DOHH2 (cell line): Measurements from ENCODE around the gene PLEKHG7.

Experiments
- H3F3A ChIP-seq: fragments of 200-600 bp; sonication (generic), shearing (Covaris generic); 2 replicates; pipeline ENCODE4 v1.6.0; 2016; ENCODE audit warnings: antibody characterized with exemption, mild to moderate bottlenecking; ENCODE audit not compliant: control insufficient read depth, insufficient read depth
- H3K27ac ChIP-seq: fragments of 200-600 bp; sonication (generic); 2 replicates; pipeline ENCODE4 v1.5.1; 2014; ENCODE audit warnings: low read depth, mild to moderate bottlenecking, low read length, moderate library complexity
- H3K27me3 ChIP-seq: fragments of 200-600 bp; sonication (generic); 2 replicates; pipeline ENCODE4 v1.6.1; 2014; ENCODE audit warnings: mild to moderate bottlenecking, low read length, mixed read lengths; ENCODE audit not compliant: control insufficient read depth
- H3K36me3 ChIP-seq: fragments of 200-600 bp; sonication (generic); 2 replicates; pipeline ENCODE4 v1.6.1; 2014; ENCODE audit warnings: mild to moderate bottlenecking, low read length, moderate library complexity, mixed read lengths; ENCODE audit not compliant: control insufficient read depth
- H3K4me1 ChIP-seq: fragments of 200-600 bp; sonication (generic); 2 replicates; pipeline ENCODE4 v1.6.1; 2014; ENCODE audit warnings: mild to moderate bottlenecking, low read length, mixed read lengths; ENCODE audit not compliant: control insufficient read depth
- H3K4me2 ChIP-seq: fragments of 200-600 bp; sonication (generic); 2 replicates; pipeline ENCODE4 v1.6.0; 2014; ENCODE audit warnings: mild to moderate bottlenecking, low read length, moderate library complexity
- H3K4me3 ChIP-seq: fragments of 200-600 bp; sonication (generic); 2 replicates; pipeline ENCODE4 v1.5.1; 2014; ENCODE audit warnings: mild to moderate bottlenecking, low read length, mixed read lengths
- H3K79me2 ChIP-seq: fragments of 200-600 bp; sonication (generic); 2 replicates; pipeline ENCODE4 v1.6.1; 2014; ENCODE audit warnings: mild to moderate bottlenecking, low read length, mixed read lengths; ENCODE audit not compliant: control insufficient read depth
- H3K9me2 ChIP-seq: fragments of 200-600 bp; sonication (generic); replicated peaks from 2 replicates; pipeline ENCODE4 v1.6.1; 2014; ENCODE audit warnings: mild to moderate bottlenecking, low read length, mixed read lengths; ENCODE audit not compliant: control insufficient read depth
- H3K9me3 ChIP-seq: fragments of 200-600 bp; sonication (generic); 2 replicates; pipeline ENCODE4 v1.6.1; 2014; ENCODE audit warnings: antibody characterized with exemption, low read length, mixed read lengths; ENCODE audit not compliant: control insufficient read depth, insufficient read depth
- H4K20me1 ChIP-seq: fragments of 200-600 bp; sonication (generic); 2 replicates; pipeline ENCODE4 v1.6.0; 2014; ENCODE audit warnings: low read depth, mild to moderate bottlenecking, antibody characterized with exemption, low read length, moderate library complexity; ENCODE audit not compliant: control insufficient read depth, insufficient read depth
- CTCF ChIP-seq: fragments of 200-600 bp; sonication (generic); IDR thresholded peaks from one replicate; pipeline ENCODE4 v1.5.1; 2014; ENCODE audit warnings: antibody characterized with exemption, mild to moderate bottlenecking, low read depth, low read length; ENCODE audit not compliant: poor library complexity, severe bottlenecking
- EZH2phosphoT487 ChIP-seq: fragments of 200-600 bp; sonication (generic); IDR thresholded peaks from 2 replicates; pipeline ENCODE4 v1.6.1; 2017; ENCODE audit warnings: borderline replicate concordance, mild to moderate bottlenecking, antibody characterized with exemption, low read length, moderate library complexity, mixed read lengths

Gene PLEKHG7

GRCh38 chr12:92733661-92734060 is 30.9 kb downstream of the PLEKHG7 start:
- Histone ChIP-seq H3K79me2 (no peaks in the 10 kb centered on the region), H4K20me1 (no peaks in the 10 kb centered on the region), H3F3A (no peaks in the 10 kb centered on the region), H3K4me1 (no peaks in the 10 kb centered on the region), H3K27ac (no peak overlapping the region), H3K4me3 (no peak overlapping the region), H3K36me3 (no peaks in the 10 kb centered on the region), H3K27me3 (peaks cover 5% of the 10 kb centered on the region; the same call in 1 of the 2 replicates), H3K4me2 (no peak overlapping the region), H3K9me3 (no peaks in the 10 kb centered on the region), H3K9me2 (no peaks in the 10 kb centered on the region)
- TF ChIP-seq CTCF (no peak), EZH2phosphoT487 (no peak)

- no peaks in the 10 kb centered on the region for H4K20me1 ChIP-seq
- no peaks in the 10 kb centered on the region for H3F3A ChIP-seq
- H3K9me2 ChIP-seq, result no peaks in the 10 kb centered on the region
- no peaks in the 10 kb centered on the region for H3K79me2 ChIP-seq
- H3K4me1 ChIP-seq, result no peaks in the 10 kb centered on the region
- peaks cover 5% of the 10 kb centered on the region; the same call in 1 of the 2 replicates for H3K27me3 ChIP-seq
- no peaks in the 10 kb centered on the region for H3K36me3 ChIP-seq
- TF ChIP-seq EZH2phosphoT487 (no peak), CTCF (no peak)
- no peak overlapping the region for H3K27ac ChIP-seq
- H3K4me2 ChIP-seq, result no peak overlapping the region
- no peaks in the 10 kb centered on the region for H3K9me3 ChIP-seq
- no peak overlapping the region for H3K4me3 ChIP-seq
These were observed 32.4 kb downstream of the PLEKHG7 start for GRCh38 chr12:92735131-92735721.

GRCh38 chr12:92736605-92737004 is 33.8 kb downstream of the PLEKHG7 start:
- no peaks in the 10 kb centered on the region for H3K36me3 ChIP-seq
- no peak overlapping the region for H3K4me2 ChIP-seq
- no peaks in the 10 kb centered on the region for H3K4me1 ChIP-seq
- H3K9me3 ChIP-seq, result no peaks in the 10 kb centered on the region
- no peak overlapping the region for H3K4me3 ChIP-seq
- H4K20me1 ChIP-seq, result no peaks in the 10 kb centered on the region
- TF ChIP-seq EZH2phosphoT487, result no peak
- TF ChIP-seq CTCF, result no peak
- H3K27ac ChIP-seq, result no peak overlapping the region
- H3F3A ChIP-seq, result no peaks in the 10 kb centered on the region
- no peaks in the 10 kb centered on the region for H3K9me2 ChIP-seq
- H3K79me2 ChIP-seq, result no peaks in the 10 kb centered on the region
- H3K27me3 ChIP-seq, result peaks cover 5% of the 10 kb centered on the region; the same call in 1 of the 2 replicates
